HG03280 (cell line): ENCODE measurements around the gene TMEM114.

Experiments
- ATAC-seq: cut with Tn5 transposase; IDR thresholded peaks from one replicate; pipeline ENCODE4 v1.9.1; 2021; ENCODE audit warnings: mild to moderate bottlenecking, moderate library complexity; ENCODE audit not compliant: unreplicated experiment

Gene TMEM114

GRCh38 chr16:8611886-8612600 lies 21.7 kb upstream of the TMEM114 start:
- ATAC-seq, result no peak

GRCh38 chr16:8611122-8611521 lies 20.8 kb upstream of the TMEM114 start:
- ATAC-seq, result no peak

- ATAC-seq, result no peak
These were observed 16.9 kb upstream of the TMEM114 start for GRCh38 chr16:8607214-8607613.

GRCh38 chr16:8605554-8605953 lies 15.2 kb upstream of the TMEM114 start:
- no peak for ATAC-seq

- no peak for ATAC-seq
These were observed 9.9 kb upstream of the TMEM114 start for GRCh38 chr16:8600144-8600775.

GRCh38 chr16:8596581-8596980 lies 6.3 kb upstream of the TMEM114 start:
- ATAC-seq, result no peak

GRCh38 chr16:8595783-8596182 lies 5.5 kb upstream of the TMEM114 start:
- no peak for ATAC-seq

- no peak for ATAC-seq
These were observed 3.9 kb upstream of the TMEM114 start for GRCh38 chr16:8594149-8594666.

- ATAC-seq, result no peak
These were observed 1.1 kb upstream of the TMEM114 start for GRCh38 chr16:8591451-8591850.

GRCh38 chr16:8590811-8591210 lies 500 bp upstream of the TMEM114 start:
- no peak for ATAC-seq

GRCh38 chr16:8589057-8589899 lies 1.0 kb downstream of the TMEM114 start:
- no peak for ATAC-seq

- no peak for ATAC-seq
These were observed 1.6 kb downstream of the TMEM114 start for GRCh38 chr16:8588682-8589056.

GRCh38 chr16:8587065-8587464 lies 3.2 kb downstream of the TMEM114 start:
- ATAC-seq, result no peak

GRCh38 chr16:8585857-8586256 lies 4.5 kb downstream of the TMEM114 start:
- ATAC-seq, result no peak

- ATAC-seq, result no peak
These were observed 5.3 kb downstream of the TMEM114 start for GRCh38 chr16:8585041-8585440.

- no peak for ATAC-seq
These were observed 6.6 kb downstream of the TMEM114 start for GRCh38 chr16:8583732-8584131.

- ATAC-seq, result no peak
These were observed 7.1 kb downstream of the TMEM114 start for GRCh38 chr16:8583199-8583598.

GRCh38 chr16:8581831-8582580 lies 8.3 kb downstream of the TMEM114 start:
- ATAC-seq, result no peak

GRCh38 chr16:8579559-8579958 lies 10.8 kb downstream of the TMEM114 start:
- no peak for ATAC-seq

- ATAC-seq, result no peak
These were observed 12.5 kb downstream of the TMEM114 start for GRCh38 chr16:8577678-8578304.
